ENCODE results near the gene ABCC4. TPM values are rescaled to one million over a fixed set of nuclear protein-coding genes. Genes with fewer than 3 reads are reported as not detected.

ABCC4 gene
- total RNA-seq, 6 experiments from 2014 or later = 24.7 to 28.4 (median 26.0) TPM

DNA sequence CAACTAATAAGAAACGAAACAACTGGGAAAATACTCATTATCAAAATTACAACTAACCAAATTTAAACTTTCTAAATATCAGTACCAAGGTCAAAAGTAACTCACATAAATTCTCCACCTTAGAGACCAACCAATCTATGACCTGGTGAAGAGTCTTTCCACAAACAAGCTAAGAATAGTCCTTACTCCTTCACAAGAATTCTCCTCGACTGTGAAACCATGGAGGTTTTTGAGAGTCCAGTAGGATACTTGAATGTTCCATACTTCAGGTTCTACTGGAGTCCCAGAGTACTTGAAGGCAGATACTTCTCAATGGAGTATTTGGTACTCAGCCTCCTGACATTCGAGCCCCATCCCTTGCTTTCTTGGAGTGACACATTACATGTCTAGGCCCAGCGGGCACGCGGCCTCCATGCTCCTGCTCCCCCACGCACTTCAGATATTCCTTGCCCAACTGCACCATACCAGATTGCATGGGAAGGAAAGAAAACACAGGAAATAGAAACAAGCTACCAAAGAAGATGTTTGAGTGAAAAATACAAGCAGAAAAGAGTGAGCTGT lies 63.9 kb downstream of the ABCC4 start:
- no peak for DNase-seq
- peaks cover 29% of the 10 kb centered on the region for H3K36me3 Mint-ChIP-seq (ENCODE audit: low read depth)
- no peak overlapping the region for H3K4me3 Mint-ChIP-seq
- H3K27me3 Mint-ChIP-seq (ENCODE audit: insufficient read depth) = peaks cover 2% of the 10 kb centered on the region; the same call in 1 of the 2 replicates
- no peak overlapping the region for H3K27ac Mint-ChIP-seq
- no peaks in the 10 kb centered on the region for H3K9me3 Mint-ChIP-seq
- TF ChIP-seq, protein P1, sequence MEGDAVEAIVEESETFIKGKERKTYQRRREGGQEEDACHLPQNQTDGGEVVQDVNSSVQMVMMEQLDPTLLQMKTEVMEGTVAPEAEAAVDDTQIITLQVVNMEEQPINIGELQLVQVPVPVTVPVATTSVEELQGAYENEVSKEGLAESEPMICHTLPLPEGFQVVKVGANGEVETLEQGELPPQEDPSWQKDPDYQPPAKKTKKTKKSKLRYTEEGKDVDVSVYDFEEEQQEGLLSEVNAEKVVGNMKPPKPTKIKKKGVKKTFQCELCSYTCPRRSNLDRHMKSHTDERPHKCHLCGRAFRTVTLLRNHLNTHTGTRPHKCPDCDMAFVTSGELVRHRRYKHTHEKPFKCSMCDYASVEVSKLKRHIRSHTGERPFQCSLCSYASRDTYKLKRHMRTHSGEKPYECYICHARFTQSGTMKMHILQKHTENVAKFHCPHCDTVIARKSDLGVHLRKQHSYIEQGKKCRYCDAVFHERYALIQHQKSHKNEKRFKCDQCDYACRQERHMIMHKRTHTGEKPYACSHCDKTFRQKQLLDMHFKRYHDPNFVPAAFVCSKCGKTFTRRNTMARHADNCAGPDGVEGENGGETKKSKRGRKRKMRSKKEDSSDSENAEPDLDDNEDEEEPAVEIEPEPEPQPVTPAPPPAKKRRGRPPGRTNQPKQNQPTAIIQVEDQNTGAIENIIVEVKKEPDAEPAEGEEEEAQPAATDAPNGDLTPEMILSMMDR (IDR thresholded peaks at IDR 0.05) = no peak
- peaks cover 33% of the 10 kb centered on the region for H3K4me1 Mint-ChIP-seq (ENCODE audit: low read depth)

DNA sequence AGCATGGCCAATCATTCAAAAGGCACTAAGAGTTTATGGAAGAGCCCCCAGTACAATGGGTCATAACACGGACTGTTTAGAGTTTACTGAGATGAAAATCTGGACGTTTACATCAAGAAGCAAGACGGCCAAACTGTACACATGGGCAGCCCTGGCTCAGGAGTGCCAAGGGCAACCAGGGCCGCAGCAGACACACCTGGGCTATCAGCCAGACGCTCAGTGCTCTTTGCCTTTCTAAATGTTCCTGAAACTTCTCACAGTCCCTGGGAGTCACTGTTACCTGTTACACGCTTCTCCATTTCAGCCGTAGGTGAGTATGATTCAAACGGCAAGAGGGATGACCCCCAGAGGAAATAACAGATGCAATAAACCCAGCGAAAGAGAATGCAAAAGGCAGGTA lies 64.5 kb downstream of the ABCC4 start:
- Mint-ChIP-seq H3K27me3 (ENCODE audit: insufficient read depth) (peaks cover 2% of the 10 kb centered on the region; the same call in 1 of the 2 replicates), H3K4me1 (ENCODE audit: low read depth) (peaks cover 31% of the 10 kb centered on the region), H3K27ac (no peak overlapping the region), H3K4me3 (no peak overlapping the region), H3K9me3 (no peaks in the 10 kb centered on the region), H3K36me3 (ENCODE audit: low read depth) (peaks cover 32% of the 10 kb centered on the region)
- TF ChIP-seq, protein P1 (IDR thresholded peaks at IDR 0.05) = no peak
- DNase-seq = no peak

DNA sequence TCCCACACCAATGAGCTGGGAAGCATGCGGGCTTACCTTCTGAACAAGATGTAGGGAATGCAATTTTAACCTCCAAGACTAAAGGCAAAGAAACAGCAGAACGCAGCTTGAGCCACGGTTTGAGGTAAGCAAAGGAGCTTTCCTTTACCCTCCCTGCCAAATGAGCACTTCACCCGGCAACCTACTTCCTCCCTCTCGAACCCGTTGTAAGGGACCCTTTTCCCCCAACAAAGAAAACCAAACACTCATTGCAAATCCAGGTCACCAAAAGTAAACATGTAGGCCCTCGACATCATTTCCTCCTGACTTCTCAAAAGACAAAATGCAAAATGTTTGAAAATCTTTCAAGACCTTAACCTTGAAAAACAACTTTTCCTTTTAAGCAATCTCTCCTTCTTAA lies 65.3 kb downstream of the ABCC4 start:
- no peaks in the 10 kb centered on the region for H3K9me3 Mint-ChIP-seq
- H3K27ac Mint-ChIP-seq = no peak overlapping the region
- no peak for DNase-seq
- H3K27me3 Mint-ChIP-seq (ENCODE audit: insufficient read depth) = peaks cover 2% of the 10 kb centered on the region; the same call in 1 of the 2 replicates
- TF ChIP-seq, protein P1 (IDR thresholded peaks at IDR 0.05) = no peak
- H3K4me3 Mint-ChIP-seq = no peak overlapping the region
- H3K4me1 Mint-ChIP-seq (ENCODE audit: low read depth) = peaks cover 25% of the 10 kb centered on the region
- H3K36me3 Mint-ChIP-seq (ENCODE audit: low read depth) = peaks cover 24% of the 10 kb centered on the region

DNA sequence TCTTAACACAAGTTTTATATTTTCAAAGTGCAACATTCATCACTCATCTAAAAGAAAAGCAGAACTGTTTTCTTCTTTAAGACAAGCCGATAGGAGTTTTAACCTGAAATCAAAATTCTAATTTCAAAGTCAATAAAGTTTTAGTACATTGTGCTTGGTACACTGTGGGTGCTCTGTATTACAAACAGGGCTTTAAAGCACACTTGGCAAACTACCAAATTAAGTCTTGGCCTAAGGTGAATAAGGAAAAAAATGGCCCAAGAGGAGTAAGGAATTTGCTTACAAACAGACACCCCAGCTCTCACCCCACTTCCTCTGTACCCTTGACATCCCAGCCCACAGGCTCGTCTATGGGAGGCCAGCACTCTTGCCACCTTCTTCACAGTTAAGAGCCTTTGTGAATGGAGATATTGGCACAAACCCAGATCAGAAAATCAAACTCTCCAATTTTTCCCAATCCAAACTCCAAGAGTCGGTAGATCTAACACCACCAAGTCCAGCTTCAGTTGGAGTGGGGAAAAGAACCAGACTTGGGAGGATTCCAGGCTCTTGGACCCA lies 66.0 kb downstream of the ABCC4 start:
- Mint-ChIP-seq H3K9me3 (no peaks in the 10 kb centered on the region), H3K27me3 (ENCODE audit: insufficient read depth) (peaks cover under 1% of the 10 kb centered on the region; the same call in 1 of the 2 replicates), H3K36me3 (ENCODE audit: low read depth) (peaks cover 21% of the 10 kb centered on the region), H3K4me3 (no peak overlapping the region), H3K4me1 (ENCODE audit: low read depth) (peaks cover 25% of the 10 kb centered on the region), H3K27ac (no peak overlapping the region; the same call in 1 of the 2 replicates)
- no peak for DNase-seq
- TF ChIP-seq, protein P1 (IDR thresholded peaks at IDR 0.05) = no peak

DNA sequence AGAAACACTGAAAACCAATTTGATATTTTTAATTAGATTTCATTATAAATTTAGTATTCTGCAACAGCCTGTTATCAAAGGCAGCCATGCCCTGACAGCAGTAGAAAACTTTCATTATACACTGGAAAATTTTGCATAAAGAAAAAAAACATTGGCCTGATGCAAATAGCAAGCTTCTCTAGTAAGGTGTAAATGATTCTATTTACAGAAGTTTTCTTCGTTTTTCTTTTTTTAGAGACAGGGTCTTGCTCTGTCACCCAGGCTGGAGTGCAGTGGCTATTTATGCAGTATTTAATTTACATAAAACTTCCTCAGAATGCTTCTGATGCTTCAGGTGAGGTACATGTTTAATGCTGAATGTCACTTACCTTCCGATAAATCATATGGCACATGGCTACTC lies 67.0 kb downstream of the ABCC4 start:
- Mint-ChIP-seq H3K27me3 (ENCODE audit: insufficient read depth) (no peaks in the 10 kb centered on the region; the same call in 1 of the 2 replicates), H3K27ac (no peak overlapping the region), H3K4me3 (no peak overlapping the region), H3K36me3 (ENCODE audit: low read depth) (peaks cover 21% of the 10 kb centered on the region; the same call in 1 of the 2 replicates), H3K9me3 (no peaks in the 10 kb centered on the region), H3K4me1 (ENCODE audit: low read depth) (peaks cover 17% of the 10 kb centered on the region)
- TF ChIP-seq, protein P1 (IDR thresholded peaks at IDR 0.05) = no peak
- no peak for DNase-seq

All from HFFc6 (cell line).